ENCODE results near the gene PARP9. TPM values are rescaled to one million over a fixed set of nuclear protein-coding genes. Genes with fewer than 3 reads are reported as not detected.

Gene PARP9
- total and polyA plus RNA-seq, 2 of the 4 experiments (the other 2 are of a cell fraction), result 6.7 to 7.7 TPM

DNA sequence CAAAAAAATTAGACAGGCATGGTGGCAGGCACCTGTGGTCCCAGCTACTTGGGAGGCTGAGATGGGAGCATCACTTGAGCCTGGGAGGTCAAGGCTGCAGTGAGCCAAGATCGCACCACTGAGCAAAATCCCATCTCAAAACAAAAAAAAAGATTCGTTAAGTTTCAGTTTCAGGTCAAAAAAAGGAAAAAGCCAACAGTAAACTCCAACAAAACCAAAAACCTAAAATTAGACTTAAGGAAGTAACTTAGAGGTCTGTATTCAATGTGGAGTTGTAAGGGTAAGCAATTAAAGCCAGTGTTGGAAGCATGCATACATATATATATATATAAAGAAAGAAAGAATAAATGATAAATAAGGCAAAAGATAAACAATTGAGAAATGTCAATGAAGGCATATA is 61.2 kb downstream of the PARP9 start:
- no peaks in the 10 kb centered on the region for H3K27me3 ChIP-seq (ENCODE audit: control insufficient read depth, insufficient read depth, low read length)
- H2AFZ ChIP-seq (replicated peaks; ENCODE audit: low read length, poor library complexity), result no peak overlapping the region
- no peak overlapping the region for H4K8ac ChIP-seq (ENCODE audit: low read depth in 2 of 2, low read length in 2 of 2)
- H3K56ac ChIP-seq (ENCODE audit: extremely low read depth, insufficient read depth, low read length), result no peak overlapping the region
- DNase-seq (no peak), ATAC-seq (ENCODE audit: low read depth) (no peak)
- peaks cover 78% of the 10 kb centered on the region for H4K20me1 ChIP-seq (ENCODE audit: insufficient read depth, low read length)
- no peak for TF ChIP-seq SMC3 (IDR thresholded peaks at IDR 0.05; ENCODE audit: low read depth, low read length)
- TF ChIP-seq MAFK (IDR thresholded peaks at IDR 0.05; ENCODE audit: low read depth, low read length), result no peak
- TF ChIP-seq, protein P1, sequence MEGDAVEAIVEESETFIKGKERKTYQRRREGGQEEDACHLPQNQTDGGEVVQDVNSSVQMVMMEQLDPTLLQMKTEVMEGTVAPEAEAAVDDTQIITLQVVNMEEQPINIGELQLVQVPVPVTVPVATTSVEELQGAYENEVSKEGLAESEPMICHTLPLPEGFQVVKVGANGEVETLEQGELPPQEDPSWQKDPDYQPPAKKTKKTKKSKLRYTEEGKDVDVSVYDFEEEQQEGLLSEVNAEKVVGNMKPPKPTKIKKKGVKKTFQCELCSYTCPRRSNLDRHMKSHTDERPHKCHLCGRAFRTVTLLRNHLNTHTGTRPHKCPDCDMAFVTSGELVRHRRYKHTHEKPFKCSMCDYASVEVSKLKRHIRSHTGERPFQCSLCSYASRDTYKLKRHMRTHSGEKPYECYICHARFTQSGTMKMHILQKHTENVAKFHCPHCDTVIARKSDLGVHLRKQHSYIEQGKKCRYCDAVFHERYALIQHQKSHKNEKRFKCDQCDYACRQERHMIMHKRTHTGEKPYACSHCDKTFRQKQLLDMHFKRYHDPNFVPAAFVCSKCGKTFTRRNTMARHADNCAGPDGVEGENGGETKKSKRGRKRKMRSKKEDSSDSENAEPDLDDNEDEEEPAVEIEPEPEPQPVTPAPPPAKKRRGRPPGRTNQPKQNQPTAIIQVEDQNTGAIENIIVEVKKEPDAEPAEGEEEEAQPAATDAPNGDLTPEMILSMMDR (conservative IDR thresholded peaks at IDR 0.05; ENCODE audit: low read depth, low read length), result no peak
- no peak for TF ChIP-seq RCOR1 (IDR thresholded peaks at IDR 0.05; ENCODE audit: insufficient replicate concordance, low read length)
- no peak for TF ChIP-seq RFX5 (IDR thresholded peaks at IDR 0.05; ENCODE audit: low read depth, low read length)
- TF ChIP-seq RAD21 (IDR thresholded peaks at IDR 0.05; ENCODE audit: low read length), result no peak
- no peak overlapping the region for H3K9ac ChIP-seq (ENCODE audit: low read depth, low read length)
- POLR2A ChIA-PET (ENCODE audit: unreplicated experiment), result no interaction called here
- in situ Hi-C loops (cut with MboI; ENCODE audit: low sequenced_read_pairs) (no loop called here), intact Hi-C loops (cut with micrococcal nuclease) (no loop called here), dilution Hi-C loops (cut with HindIII; ENCODE audit: low sequenced_read_pairs, unreplicated experiment) (no loop called here)
- no peak overlapping the region for H4K5ac ChIP-seq (ENCODE audit: low read depth, low read length)
- H2AK9ac ChIP-seq (replicated peaks; ENCODE audit: low read depth, low read length, poor library complexity), result no peak overlapping the region
- peaks cover 14 to 67% of the 10 kb centered on the region in 2 experiments; a peak in 3 of 4 replicates for H3K79me1 ChIP-seq (ENCODE audit: low read depth in 1 of 2, low read length in 2 of 2)
- CTCF ChIA-PET, result no interaction called here
- H3K14ac ChIP-seq (replicated peaks; ENCODE audit: low read depth, low read length), result no peak overlapping the region
- H2BK5ac ChIP-seq (ENCODE audit: low read depth, low read length, poor library complexity, severe bottlenecking), result no peak overlapping the region
- no peaks in the 10 kb centered on the region for H3K9me3 ChIP-seq (ENCODE audit: control insufficient read depth, insufficient read depth, low read length)
- no peak overlapping the region for H3K4me3 ChIP-seq (ENCODE audit: insufficient read depth, low read depth, low read length)
- H3K18ac ChIP-seq (ENCODE audit: low read depth, low read length), result no peak overlapping the region
- peaks cover 6% of the 10 kb centered on the region; the same call in 1 of the 2 replicates for H3K9me1 ChIP-seq (ENCODE audit: insufficient read depth, low read length)
- peaks cover 4% of the 10 kb centered on the region; the same call in 1 of the 2 replicates for H3K4me1 ChIP-seq (ENCODE audit: control insufficient read depth, insufficient read depth, low read length)
- no peak overlapping the region for H2AK5ac ChIP-seq (ENCODE audit: low read depth, low read length)
- H4K91ac ChIP-seq (ENCODE audit: insufficient read depth, low read depth, low read length), result no peak overlapping the region
- no peak overlapping the region for H3K27ac ChIP-seq (ENCODE audit: insufficient read depth, low read length)
- H2BK20ac ChIP-seq (ENCODE audit: low read depth, low read length), result no peak overlapping the region
- H3K4me2 ChIP-seq (ENCODE audit: low read depth, low read length), result no peak overlapping the region
- H2BK15ac ChIP-seq (ENCODE audit: low read depth, low read length), result no peak overlapping the region
- H3K4ac ChIP-seq (ENCODE audit: low read depth, low read length), result no peak overlapping the region
- BruUV-seq (replicated peaks), result no TSS peak
- H3K23ac ChIP-seq (ENCODE audit: low read depth, low read length), result no peak overlapping the region
- H2BK120ac ChIP-seq (ENCODE audit: low read depth, low read length), result no peak overlapping the region
- H3K36me3 ChIP-seq (ENCODE audit: control insufficient read depth, insufficient read depth, low read length), result no peaks in the 10 kb centered on the region
- no CpG with 5 or more reads among the region's 2 CpGs for WGBS, 2 experiments (ENCODE audit: extremely low coverage in 2 of 2, insufficient read length in 1 of 2)

Measured in IMR-90 (cell line).